ENCODE results near the gene ALKBH4.

DNA sequence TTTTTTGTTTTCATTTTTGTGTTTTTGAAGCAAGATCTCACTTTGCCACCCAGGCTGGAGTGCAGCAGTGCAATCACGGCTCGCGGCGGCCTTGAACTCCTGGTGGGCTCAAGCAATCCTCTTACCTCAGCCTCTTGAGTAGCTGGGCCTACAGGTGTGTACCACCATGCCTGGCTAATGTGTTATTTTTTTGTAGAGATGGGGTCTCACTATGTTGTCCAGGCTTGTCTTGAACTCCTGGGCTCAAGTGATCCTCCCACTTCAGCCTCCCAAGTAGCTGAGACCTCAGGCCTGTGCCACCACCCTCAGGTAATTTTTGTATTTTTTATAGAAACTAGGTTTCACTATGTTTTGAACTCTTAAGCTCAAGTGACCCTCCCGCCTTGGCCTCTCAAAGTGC is 53.7 kb downstream of the ALKBH4 start:
- TF ChIP-seq, protein P1, sequence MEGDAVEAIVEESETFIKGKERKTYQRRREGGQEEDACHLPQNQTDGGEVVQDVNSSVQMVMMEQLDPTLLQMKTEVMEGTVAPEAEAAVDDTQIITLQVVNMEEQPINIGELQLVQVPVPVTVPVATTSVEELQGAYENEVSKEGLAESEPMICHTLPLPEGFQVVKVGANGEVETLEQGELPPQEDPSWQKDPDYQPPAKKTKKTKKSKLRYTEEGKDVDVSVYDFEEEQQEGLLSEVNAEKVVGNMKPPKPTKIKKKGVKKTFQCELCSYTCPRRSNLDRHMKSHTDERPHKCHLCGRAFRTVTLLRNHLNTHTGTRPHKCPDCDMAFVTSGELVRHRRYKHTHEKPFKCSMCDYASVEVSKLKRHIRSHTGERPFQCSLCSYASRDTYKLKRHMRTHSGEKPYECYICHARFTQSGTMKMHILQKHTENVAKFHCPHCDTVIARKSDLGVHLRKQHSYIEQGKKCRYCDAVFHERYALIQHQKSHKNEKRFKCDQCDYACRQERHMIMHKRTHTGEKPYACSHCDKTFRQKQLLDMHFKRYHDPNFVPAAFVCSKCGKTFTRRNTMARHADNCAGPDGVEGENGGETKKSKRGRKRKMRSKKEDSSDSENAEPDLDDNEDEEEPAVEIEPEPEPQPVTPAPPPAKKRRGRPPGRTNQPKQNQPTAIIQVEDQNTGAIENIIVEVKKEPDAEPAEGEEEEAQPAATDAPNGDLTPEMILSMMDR (optimal IDR thresholded peaks at IDR 0.05 in 1 of 3, IDR thresholded peaks at IDR 0.05 in 1 of 3, conservative IDR thresholded peaks at IDR 0.05 in 1 of 3; ENCODE audit: extremely low read depth in 1 of 3, insufficient read depth in 2 of 3, low read length in 3 of 3), result no peak
- no peak for TF ChIP-seq EZH2 (IDR thresholded peaks at IDR 0.05; ENCODE audit: low read length)
